Measurements from ENCODE around the gene SPOCK1. TPM values are rescaled to one million over a fixed set of nuclear protein-coding genes. Genes with fewer than 3 reads are reported as not detected.

The SPOCK1 gene
- total RNA-seq, 1 donor from 2014 or later, result 1.0 TPM

- DNase-seq, result no peak
Measured at GRCh38 chr5:137357436-137357835, 141.7 kb downstream of the SPOCK1 start.

GRCh38 chr5:137356127-137356526 is 143.0 kb downstream of the SPOCK1 start:
- DNase-seq, result no peak

GRCh38 chr5:137355708-137356107 is 143.4 kb downstream of the SPOCK1 start:
- no peak for DNase-seq

GRCh38 chr5:137352095-137352494 is 147.0 kb downstream of the SPOCK1 start:
- DNase-seq, result no peak

- DNase-seq, result no peak
Measured at GRCh38 chr5:137350791-137351190, 148.3 kb downstream of the SPOCK1 start.

GRCh38 chr5:137348759-137349158 is 150.4 kb downstream of the SPOCK1 start:
- no peak for DNase-seq

- DNase-seq, result no peak
Measured at GRCh38 chr5:137347865-137348264, 151.3 kb downstream of the SPOCK1 start.

GRCh38 chr5:137346281-137346680 is 152.8 kb downstream of the SPOCK1 start:
- DNase-seq, result peak; percentile 12

GRCh38 chr5:137345396-137345795 is 153.7 kb downstream of the SPOCK1 start:
- DNase-seq, result no peak

GRCh38 chr5:137344723-137345322 is 154.3 kb downstream of the SPOCK1 start:
- DNase-seq, result peak; percentile 82

GRCh38 chr5:137344021-137344420 is 155.1 kb downstream of the SPOCK1 start:
- no peak for DNase-seq

GRCh38 chr5:137342764-137343163 is 156.4 kb downstream of the SPOCK1 start:
- DNase-seq, result peak; percentile 40

- DNase-seq, result peak; percentile 9
Measured at GRCh38 chr5:137341831-137342230, 157.3 kb downstream of the SPOCK1 start.

- DNase-seq, result no peak
Measured at GRCh38 chr5:137340881-137341280, 158.2 kb downstream of the SPOCK1 start.

GRCh38 chr5:137336565-137337120 is 162.5 kb downstream of the SPOCK1 start:
- no peak for DNase-seq

GRCh38 chr5:137336161-137336560 is 163.0 kb downstream of the SPOCK1 start:
- DNase-seq, result no peak

- no peak for DNase-seq
Measured at GRCh38 chr5:137335493-137335892, 163.6 kb downstream of the SPOCK1 start.

GRCh38 chr5:137333928-137334327 is 165.2 kb downstream of the SPOCK1 start:
- no peak for DNase-seq

- DNase-seq, result no peak
Measured at GRCh38 chr5:137333475-137333874, 165.7 kb downstream of the SPOCK1 start.

GRCh38 chr5:137332296-137332695 is 166.8 kb downstream of the SPOCK1 start:
- DNase-seq, result no peak

GRCh38 chr5:137329586-137330296 is 169.4 kb downstream of the SPOCK1 start:
- DNase-seq, result no peak

- no peak for DNase-seq
Measured at GRCh38 chr5:137328991-137329390, 170.1 kb downstream of the SPOCK1 start.

- DNase-seq, result no peak
Measured at GRCh38 chr5:137328463-137328862, 170.7 kb downstream of the SPOCK1 start.

- no peak for DNase-seq
Measured at GRCh38 chr5:137325721-137326120, 173.4 kb downstream of the SPOCK1 start.

Data from dermis blood vessel endothelial cell (primary cell).